Ovary (tissue), 3 donors: Measurements from ENCODE around the gene PTPRG.

Experiments used
- EP300 ChIP-seq: sonication (generic); formaldehyde crosslinking; IDR thresholded peaks from one replicate; pipeline ENCODE4 v1.6.1; 2017; ENCODE audit warnings: antibody characterized with exemption
- TF ChIP-seq, protein P1 (sequence below), 3 donors: fragments of 450-650 bp in 2 of 3; fragments of 200-600 bp in 1 of 3; IDR thresholded peaks; one replicate each; pipeline versions ENCODE4 v1.5.1 to v1.8.0; 2016 to 2022; ENCODE audit warnings: antibody characterized with exemption in 3 of 3, mild to moderate bottlenecking in 1 of 3
- donor health status: DM: no; HTN: no; CAD: no.

DNA sequence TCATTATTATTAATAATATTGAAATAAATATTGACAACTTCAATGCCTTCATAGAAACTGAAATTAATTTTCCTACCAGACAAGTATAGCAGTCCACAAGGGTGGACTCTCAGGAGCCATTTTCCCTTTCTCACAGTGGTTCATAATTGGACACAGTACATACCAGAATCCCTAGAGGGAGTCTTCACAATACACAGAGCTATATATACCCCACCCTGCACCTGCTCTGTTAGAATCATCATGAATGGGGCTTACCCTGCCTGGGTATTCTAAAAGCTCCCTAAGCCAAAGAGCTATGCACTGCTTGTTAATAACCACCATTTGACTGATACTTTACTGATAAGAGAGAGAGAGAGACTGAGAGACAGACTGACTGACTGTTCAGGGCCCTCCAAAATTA, 677.1 kb downstream of the PTPRG start:
- TF ChIP-seq, protein P1, sequence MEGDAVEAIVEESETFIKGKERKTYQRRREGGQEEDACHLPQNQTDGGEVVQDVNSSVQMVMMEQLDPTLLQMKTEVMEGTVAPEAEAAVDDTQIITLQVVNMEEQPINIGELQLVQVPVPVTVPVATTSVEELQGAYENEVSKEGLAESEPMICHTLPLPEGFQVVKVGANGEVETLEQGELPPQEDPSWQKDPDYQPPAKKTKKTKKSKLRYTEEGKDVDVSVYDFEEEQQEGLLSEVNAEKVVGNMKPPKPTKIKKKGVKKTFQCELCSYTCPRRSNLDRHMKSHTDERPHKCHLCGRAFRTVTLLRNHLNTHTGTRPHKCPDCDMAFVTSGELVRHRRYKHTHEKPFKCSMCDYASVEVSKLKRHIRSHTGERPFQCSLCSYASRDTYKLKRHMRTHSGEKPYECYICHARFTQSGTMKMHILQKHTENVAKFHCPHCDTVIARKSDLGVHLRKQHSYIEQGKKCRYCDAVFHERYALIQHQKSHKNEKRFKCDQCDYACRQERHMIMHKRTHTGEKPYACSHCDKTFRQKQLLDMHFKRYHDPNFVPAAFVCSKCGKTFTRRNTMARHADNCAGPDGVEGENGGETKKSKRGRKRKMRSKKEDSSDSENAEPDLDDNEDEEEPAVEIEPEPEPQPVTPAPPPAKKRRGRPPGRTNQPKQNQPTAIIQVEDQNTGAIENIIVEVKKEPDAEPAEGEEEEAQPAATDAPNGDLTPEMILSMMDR (IDR thresholded peaks at IDR 0.05) = no peak
- TF ChIP-seq EP300 = no peak
